A204.1 (cell line): ENCODE results near the gene NEU1.
A peak's percentile ranks its signal among the peaks of the same experiment; 100 is the strongest.
"Not testable (repeated sequence)": the region's sequence is repeated elsewhere in the genome, so short reads cannot be mapped to it uniquely, and the experiment has no call there.

Experiments used
- FAIRE-seq: peaks from 2 replicates; lab custom pipeline; 2012; peaks lifted over from hg19 to GRCh38; lab: Jason Lieb, UNC

The NEU1 gene

GRCh38 chr6:31837369-31838113 lies 25.1 kb downstream of the NEU1 start:
- FAIRE-seq, result no peak

GRCh38 chr6:31836474-31837368 lies 25.9 kb downstream of the NEU1 start:
- FAIRE-seq, result no peak

GRCh38 chr6:31836047-31836473 lies 26.6 kb downstream of the NEU1 start:
- no peak for FAIRE-seq

GRCh38 chr6:31834367-31835250 lies 28.0 kb downstream of the NEU1 start:
- peak; percentile 60 for FAIRE-seq

GRCh38 chr6:31831350-31832215 lies 31.0 kb downstream of the NEU1 start:
- no peak for FAIRE-seq

GRCh38 chr6:31830886-31831335 lies 31.7 kb downstream of the NEU1 start:
- FAIRE-seq, result no peak

GRCh38 chr6:31829633-31830283 lies 32.9 kb downstream of the NEU1 start:
- peak; percentile 80 for FAIRE-seq

- peak; percentile 97 for FAIRE-seq
These were observed 35.1 kb downstream of the NEU1 start, which contains the start of gene HSPA1B for GRCh38 chr6:31827286-31828079. Gene HSPA1B (plus strand): TSS chr6:31827738. CDS start chr6:31827951, 213 bp downstream.

- no peak for FAIRE-seq
These were observed 35.8 kb downstream of the NEU1 start for GRCh38 chr6:31826793-31827285.

- FAIRE-seq, result no peak
These were observed 37.1 kb downstream of the NEU1 start for GRCh38 chr6:31825553-31825952.

GRCh38 chr6:31823592-31824196 lies 38.9 kb downstream of the NEU1 start:
- not testable (repeated sequence) for FAIRE-seq

- FAIRE-seq, result no peak
These were observed 40.4 kb downstream of the NEU1 start for GRCh38 chr6:31822036-31822821.

- no peak for FAIRE-seq
These were observed 41.2 kb downstream of the NEU1 start for GRCh38 chr6:31821301-31822035.

GRCh38 chr6:31820399-31820798 lies 42.2 kb downstream of the NEU1 start:
- FAIRE-seq, result not testable (repeated sequence)

GRCh38 chr6:31819871-31820299 lies 42.7 kb downstream of the NEU1 start:
- FAIRE-seq, result no peak

GRCh38 chr6:31817929-31818511 lies 44.6 kb downstream of the NEU1 start:
- FAIRE-seq, result not testable (repeated sequence)
